Stimulated activated CD8-positive, alpha-beta memory T cell treated with anti-CD3 and anti-CD28 coated beads, Interleukin-15, amount 100 ng/mL, for 4 hours (primary cell): ENCODE data around the gene ANKRD24.
"Not testable (repeated sequence)": the region's sequence is repeated elsewhere in the genome, so short reads cannot be mapped to it uniquely, and the experiment has no call there.

Experiments used
- DNase-seq, 2 donors: peaks; one replicate each; pipeline ENCODE4 v3.0.0-alpha.2; 2020; ENCODE audit warnings: low read depth in 2 of 2

ANKRD24 gene

DNA sequence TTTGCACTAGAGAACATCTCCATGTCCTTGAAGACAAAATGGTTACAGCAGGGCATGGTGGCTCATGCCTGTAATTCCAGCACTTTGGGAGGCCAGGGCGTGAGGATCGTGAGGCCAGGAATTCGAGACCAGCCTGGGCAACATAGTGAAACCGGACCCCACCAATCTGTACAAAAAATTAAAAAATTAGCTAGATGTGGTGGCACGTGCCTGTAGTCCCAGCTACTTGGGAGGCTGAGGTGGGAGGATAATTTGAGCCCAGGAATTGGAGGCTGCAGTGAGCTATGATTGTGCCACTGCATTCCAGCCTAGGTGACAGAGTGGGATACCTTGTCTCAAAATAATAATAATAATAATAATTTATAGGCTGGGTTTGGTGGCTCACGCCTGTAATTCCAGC, 47.7 kb downstream of the ANKRD24 start:
- DNase-seq: not testable (repeated sequence)

DNA sequence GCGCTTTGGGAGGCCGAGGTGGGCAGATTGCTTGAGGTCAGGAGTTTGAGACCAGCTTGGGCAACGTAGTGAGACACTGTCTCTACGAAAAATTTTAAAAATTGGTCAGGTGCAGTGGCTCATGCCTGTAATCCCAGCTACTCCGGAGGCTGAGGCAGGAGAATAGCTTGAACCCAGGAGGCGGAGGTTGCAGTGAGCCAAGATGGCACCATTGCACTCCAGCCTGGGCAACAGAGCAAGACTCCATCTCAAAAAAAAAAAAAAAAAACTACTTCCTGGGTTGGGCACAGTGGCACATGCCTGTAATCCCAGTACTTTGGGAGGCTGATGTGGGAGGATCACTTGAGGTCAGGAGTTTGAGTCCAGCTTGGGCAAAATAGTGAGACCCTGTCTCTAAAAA, 49.0 kb downstream of the ANKRD24 start:
- DNase-seq: not testable (repeated sequence)

DNA sequence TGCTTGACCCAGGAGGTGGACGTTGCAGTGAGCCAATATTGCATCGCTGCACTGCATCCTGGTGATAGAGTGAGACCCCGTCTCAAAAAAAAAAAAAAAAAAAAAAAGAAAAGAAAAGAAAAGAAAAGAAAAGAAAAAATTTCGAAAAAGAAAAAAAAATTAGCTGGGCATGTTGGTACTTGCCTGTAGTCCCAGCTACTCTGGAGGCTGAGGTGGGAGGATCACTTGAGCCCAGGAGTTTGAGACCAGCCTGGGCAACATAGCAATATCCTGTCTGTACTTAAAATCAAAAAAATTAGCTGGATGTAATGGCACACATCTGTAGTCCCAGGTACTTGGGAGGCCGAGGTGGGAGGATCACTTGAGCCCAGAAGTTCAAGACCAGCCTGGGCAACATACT, 49.6 kb downstream of the ANKRD24 start:
- not testable (repeated sequence) for DNase-seq

DNA sequence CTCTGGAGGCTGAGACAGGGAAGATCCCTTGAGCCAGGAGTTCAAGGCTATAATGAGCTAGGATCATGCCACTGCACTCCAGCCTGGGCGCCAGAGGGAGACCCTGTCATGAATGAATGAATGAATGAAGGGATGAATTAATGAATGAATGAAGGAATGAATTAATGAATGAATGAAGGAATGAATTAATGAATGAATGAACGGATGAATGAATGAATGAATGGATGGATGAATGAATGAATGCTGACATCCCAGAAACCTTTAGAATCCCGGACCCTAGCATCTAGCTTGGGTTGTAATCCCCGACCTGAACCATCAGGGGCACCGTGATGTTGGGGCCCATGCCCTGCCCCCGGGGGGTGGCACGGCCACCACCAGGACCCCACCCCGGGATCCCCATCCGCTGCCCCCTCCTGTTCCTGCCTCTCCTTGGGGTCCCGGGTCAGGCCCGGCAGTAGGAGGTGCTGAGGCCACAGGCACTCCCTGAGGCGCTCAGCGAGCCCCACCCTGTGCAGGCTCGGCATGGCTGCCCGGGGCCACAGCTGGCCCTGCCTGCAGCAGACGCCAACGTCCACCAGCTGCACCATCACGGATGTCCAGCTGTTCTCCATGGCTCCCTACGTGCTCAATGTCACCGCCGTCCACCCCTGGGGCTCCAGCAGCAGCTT, 50.3 kb downstream of the ANKRD24 start:
- DNase-seq: no peak

DNA sequence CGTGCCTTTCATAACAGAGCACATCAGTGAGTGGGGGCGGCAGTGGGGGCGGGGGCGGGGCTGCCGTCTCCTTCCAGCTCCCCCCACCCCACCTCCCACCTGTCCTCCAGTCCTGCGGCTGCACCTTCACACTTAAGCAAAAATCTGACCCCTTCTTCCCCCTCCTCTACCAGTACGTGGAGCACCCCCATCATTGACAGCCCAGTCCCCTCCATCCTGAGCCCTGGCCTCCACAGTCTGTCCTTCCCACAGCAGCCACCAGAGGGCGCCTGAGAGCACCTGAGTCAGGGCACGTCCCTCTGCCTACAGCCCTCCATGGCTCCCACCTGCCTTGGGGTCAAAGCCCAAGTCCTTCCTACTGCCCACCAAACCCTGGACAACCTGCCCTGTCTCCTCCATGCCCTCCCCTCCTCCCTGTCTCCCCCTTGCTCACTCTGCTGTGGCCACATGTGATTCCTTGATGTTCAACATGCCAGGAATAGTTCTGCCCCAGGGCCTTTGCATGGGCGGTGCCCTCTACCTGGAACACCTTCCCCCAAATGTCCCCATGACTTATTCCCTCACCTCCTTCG, 50.9 kb downstream of the ANKRD24 start:
- DNase-seq: peak; percentile 21 to 26

DNA sequence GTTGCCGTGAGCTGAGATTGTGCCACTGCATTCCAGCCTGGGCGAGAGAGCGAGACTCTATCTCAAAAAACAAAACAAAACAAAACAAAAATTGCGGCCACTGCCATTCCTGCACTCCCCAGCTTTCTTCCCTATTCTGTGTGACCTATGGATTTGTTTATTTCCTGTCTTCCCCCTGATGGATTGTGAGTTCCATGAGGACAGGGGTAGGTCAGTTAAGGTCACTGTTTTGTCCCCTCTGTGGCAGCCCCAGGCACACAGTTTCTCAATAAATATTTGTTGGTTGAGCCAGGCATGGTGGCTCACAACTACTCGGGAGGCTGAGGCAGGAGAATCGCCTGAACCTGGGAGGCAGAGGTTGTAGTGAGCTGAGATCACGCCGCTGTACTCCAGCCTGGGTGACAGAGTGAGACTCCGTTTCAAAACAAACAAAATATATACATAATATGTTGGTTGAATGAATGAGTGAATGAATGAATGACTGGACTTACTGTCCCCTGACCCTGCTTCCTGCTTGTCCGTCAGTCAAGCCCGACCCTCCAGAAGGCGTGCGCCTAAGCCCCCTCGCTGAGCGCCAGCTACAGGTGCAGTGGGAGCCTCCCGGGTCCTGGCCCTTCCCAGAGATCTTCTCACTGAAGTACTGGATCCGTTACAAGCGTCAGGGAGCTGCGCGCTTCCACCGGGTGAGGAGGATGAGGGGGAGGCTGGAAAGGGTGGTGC, 51.8 kb downstream of the ANKRD24 start:
- DNase-seq: no peak

DNA sequence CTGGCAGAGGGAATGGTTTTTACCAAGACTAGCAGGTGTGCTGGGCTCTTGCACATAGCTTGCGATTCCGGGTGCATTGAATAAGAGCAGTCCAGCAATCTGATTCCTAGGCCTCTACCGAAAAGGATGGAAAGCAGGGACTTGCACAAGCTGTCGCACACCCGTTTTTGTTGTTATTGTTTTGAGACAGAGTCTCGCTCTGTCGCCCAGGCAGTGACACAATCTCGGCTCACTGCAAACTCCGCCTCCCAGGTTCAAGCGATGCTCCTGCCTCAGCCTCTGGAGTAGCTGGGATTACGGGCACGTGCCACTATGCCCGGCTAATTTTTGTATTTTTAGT, 52.3 kb downstream of the ANKRD24 start:
- no peak for DNase-seq

DNA sequence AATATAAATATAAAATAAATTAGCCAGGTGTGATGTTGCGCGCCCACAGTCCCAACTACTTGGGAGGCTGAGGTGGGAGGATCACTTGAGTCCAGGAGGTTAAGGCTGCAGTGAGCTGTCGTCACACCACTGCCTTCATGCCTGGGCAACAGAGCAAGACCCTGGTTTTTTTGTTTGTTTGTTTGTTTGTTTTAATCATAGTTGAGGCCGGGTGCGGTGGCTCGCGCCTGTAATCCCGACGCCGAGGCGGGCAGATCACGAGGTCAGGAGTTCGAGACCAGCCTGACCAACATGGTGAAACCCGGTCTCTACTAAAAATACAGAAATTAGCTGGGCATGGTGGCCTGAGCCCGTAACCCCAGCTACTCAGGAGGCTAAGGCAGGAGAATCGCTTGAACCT, 55.0 kb downstream of the ANKRD24 start:
- not testable (repeated sequence) for DNase-seq

DNA sequence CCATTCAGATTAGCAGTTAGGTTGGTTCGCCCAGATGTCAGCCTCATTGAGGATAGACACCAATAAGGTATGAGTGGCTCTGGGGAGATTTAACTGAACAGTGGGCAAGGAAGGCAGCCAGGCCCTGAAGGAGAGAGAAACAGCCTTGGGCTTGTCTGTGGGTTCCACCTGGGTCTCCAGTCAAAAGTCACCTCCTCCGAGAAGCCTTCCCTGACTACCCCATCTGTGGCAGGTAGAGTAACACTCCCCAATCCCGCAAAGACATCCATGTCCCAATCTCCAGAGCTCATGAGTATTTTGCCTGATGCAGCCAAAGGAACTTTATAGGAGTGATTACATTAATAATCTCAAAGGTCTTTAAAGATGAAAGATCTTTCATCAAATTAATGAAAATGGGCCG, 56.3 kb downstream of the ANKRD24 start:
- no peak for DNase-seq

DNA sequence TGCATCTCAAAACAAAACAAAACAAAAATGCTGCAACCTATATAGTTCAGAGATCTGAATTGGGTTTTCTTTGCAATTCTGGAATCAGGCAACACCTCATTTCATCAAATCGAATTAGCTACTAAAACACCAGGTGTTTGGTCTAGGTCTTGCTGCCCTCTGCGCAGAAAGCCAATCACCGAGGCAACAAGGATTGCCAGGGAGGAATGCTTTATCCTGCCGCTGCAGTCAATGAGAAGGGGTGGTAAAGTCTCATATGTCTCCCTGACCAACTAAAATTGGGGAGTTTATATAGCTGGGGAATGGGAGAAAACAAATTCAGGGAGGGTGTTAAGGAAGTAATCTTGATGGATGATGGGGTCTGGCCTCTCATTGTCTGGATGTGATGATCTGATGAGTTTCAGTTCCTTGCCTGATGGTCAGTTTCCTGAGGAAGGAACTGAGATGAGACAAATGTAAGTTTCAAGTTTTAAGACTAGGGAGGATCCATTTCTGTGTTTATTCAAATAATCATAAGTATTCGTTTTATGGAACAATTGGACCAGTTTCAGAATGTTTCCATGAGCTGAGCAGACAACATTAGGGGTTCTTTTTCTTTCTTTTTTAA, 59.4 kb downstream of the ANKRD24 start:
- no peak for DNase-seq

DNA sequence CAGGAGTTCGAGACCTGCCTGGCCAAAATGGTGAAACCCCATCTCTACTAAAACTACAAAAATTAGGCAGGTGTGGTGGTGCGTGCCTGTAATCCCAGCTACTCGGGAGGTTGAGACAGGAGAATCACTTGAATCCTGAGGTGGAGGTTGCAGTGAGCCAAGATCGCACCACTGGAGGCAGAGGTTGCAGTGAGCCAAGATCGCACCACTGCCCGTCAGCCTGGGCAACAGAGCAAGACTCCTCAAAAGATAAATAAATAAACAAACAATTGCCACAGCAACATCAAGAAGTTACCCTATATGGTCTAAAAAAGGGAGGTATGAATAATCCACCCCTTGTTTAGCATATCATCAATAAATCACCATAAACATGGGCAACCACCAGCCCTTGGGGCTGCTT, 63.4 kb downstream of the ANKRD24 start:
- not testable (repeated sequence) for DNase-seq

DNA sequence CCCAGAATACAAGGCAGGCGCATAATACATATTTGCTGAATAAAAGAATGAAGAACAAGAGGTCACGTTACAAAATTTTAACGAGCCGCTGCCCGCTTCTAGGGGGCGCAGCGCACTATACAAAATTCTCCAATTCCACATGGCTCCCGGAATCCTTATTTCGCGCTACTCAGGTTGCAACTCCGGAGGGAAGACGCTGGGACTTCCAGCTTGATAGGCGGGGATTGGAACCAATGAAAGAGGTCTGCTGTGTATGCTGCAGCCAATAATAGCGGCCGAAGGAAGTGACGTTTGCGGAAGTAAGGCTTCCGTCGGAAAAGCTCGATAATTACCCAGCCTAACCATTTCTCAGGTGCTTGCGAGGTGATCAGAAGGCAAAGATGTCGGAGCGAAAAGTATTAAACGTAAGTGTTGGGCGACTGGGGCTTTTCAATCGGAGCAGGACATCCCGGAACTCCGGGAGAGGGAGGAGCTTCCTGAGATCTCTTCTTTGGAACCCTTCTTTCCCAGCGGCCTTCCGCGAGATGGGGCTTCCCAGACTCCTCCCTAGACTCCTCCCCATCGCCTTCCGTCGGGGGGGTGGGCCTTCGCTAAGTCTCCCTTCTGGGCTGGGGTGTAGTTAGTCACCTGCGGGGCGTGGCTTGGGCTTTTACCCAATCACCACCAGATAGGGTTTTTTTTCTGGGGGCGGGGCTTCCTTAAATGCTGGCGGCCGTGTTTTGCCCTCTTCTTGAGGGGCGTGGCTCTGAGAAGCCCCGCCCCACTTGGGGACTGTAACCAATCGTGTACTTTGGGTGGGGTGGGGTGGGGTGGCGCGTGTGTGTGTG, 64.5 kb downstream of the ANKRD24 start, which contains the start of gene YJU2:
YJU2 (plus strand) TSS at position 314 of the 827 bp plus-strand sequence; CDS start at position 381, 67 bp downstream.
- peak; percentile 92 to 99 for DNase-seq

DNA sequence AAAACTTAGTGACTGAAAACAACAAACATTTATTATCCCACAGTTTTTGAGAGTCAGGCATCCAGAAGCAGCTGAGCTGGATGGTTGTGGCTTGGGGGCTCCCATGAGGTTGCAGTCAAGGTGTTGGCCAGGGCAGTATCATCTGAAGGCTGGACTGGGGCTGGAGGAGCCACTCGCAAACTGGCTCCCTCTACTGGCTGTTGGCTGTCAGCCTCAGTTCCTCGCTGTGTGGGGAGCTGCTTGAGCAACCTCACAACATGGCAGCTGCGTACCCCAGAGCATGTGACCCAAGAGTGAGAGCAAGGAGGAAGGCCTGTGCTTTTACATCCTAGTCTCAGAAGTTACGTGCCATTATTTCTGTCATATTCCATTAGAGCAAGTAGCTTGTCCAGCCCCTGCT, 74.1 kb downstream of the ANKRD24 start:
- no peak for DNase-seq

DNA sequence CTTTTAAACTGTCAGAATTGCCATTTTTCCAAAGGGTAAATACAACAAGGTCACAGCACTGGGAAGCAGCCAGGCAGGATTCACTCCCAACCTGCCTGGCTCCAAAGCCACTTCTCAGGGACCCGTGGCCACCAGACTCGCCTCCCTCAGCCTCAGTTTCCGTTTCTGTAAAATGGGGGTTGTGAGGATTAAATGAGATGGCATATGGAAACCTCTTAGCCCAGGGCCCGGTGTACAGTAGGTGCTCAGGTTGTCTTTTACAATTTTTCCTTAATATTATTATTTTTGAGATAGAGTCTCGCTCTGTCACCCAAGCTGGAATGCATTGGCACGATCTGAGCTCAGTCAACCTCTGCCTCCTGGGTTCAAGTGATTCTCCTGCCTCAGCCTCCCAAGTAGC, 74.5 kb downstream of the ANKRD24 start:
- DNase-seq: no peak

DNA sequence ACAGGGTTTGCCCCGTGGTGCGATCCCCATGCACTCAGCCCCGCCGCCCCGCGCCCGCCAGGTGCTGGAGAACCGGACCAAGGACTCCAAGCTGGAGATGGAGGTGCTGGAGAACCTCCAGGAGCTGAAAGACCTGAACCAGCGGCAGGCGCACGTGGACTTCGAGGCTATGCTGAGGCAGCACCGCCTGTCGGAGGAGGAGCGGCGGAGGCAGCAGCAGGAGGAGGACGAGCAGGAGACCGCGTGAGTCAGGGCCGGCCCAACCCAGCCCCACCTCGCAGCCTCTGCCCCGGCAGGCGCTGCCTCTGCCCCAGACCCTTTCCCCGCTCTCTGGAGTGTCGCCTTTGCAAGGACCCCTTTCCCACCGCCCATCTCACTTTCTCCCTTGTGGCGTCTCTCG, 75.7 kb downstream of the ANKRD24 start:
- no peak for DNase-seq

DNA sequence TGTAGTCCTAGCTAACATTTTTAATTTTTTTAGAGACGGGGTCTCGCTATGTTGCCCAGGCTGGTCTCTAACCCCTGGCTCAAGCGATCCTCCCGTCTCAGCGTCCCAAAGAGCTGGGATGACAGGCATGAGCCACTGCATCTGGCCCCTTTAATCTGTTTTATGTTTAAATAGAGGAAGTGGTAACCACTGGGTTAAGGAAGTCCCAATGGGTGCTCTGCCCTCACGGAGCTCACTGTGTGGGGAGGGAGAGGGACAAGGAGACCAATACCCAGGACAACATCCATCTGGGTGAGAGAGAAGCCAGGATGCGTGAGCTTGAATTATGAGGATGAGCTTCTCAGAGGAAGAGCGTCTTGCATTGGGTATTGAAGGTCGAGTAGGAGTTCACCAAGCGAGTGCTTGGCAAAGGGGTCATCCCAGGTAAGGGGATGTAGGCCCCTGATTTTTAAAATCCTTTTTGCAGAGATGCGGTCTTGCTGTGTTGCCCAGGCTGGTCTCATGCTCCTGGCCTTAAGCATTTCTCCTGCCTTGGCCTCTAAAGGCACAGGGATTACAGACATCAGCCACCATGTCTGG, 78.2 kb downstream of the ANKRD24 start:
- DNase-seq: no peak

DNA sequence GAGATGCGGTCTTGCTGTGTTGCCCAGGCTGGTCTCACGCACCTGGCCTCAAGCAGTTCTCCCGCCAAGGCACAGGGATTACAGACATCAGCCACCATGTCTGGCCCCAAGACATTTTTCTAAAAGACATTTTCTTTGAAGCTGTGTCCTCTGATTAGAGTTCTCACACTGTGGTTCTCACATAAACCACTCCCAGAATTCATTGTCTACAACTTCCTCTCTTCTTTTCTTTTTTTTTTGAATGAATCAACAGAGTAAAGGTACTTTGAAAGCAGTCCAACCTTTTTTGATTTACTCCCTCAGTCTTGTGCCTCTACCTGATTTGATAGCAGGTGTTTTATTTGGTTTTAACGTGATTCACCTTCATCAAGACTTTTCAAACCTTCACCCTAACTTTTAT, 82.3 kb downstream of the ANKRD24 start:
- no peak for DNase-seq

DNA sequence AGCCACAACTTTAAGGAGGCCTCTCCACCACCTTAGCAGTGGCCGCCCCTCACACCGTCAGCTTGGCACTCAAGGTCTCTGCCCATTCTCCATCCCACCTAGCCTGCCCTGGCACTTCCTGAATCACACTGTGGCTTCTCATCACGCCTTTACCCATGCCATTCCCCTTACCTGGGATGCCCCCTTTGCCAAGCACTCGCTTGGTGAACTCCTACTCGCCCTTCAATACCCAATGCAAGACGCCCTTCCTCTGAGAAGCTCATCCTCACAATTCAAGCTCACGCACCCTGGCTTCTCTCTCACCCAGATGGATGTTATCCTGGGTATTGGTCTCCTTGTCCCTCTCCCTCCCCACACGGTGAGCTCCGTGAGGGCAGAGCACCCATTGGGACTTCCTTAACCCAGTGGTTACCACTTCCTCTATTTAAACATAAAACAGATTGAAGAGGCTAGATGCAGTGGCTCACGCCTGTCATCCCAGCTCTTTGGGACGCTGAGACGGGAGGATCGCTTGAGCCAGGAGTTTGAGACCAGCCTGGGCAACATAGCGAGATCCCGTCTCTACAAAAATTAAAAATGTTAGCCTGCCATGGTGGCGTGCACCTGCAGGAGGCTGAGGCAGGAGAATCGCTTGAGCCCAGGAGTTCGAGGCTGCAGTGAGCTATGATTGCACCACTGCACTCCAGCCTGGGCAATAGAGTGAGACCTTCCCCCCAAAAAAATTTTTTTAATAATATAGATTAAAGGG, 83.9 kb downstream of the ANKRD24 start:
- DNase-seq: no peak

DNA sequence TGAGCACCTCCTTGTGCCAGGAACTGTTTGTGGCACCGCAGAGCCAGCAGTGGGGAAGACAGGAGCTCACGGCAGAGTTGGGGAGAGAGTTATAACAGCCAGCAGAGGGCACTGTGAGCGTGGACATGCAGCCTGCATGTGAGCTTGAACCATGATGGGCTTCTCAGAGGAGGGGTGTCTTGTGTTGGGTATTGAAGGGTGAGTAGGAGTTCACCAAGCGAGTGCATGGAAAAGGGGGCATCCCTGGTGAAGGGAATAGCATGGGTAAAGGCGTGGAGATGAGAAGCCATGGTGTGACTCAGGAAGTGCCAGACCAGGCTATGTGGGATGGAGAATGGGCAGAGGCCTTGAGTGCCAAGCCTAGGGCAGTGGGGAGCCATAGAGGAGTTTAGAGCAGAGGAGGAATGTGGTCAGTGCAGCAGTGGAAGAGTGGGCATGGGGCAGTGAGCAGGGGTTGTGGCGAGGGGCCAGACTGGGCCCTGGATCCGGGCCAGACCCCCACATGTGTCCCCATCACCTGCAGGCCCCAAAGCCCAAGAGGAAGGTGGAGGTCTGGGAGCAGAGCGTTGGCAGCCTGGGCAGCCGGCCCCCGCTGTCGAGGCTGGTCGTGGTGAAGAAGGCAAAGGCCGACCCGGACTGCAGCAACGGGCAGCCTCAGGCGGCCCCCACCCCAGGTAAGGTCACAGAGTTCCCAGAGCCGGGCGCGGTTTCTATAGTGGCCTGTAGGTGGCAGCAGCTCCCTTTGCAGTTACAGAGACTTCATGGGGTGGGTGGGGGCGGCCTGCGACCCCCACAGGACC, 84.8 kb downstream of the ANKRD24 start:
- DNase-seq: peak; percentile 23 to 26
